Activated gamma-delta T cell treated with Interleukin-2 at 50 U/mL for 16 hours (primary cell): ENCODE measurements around the gene JKAMP.

Source experiments
- DNase-seq: peaks from one replicate; pipeline ENCODE4 v3.0.0-alpha.2; 2020

JKAMP gene

DNA sequence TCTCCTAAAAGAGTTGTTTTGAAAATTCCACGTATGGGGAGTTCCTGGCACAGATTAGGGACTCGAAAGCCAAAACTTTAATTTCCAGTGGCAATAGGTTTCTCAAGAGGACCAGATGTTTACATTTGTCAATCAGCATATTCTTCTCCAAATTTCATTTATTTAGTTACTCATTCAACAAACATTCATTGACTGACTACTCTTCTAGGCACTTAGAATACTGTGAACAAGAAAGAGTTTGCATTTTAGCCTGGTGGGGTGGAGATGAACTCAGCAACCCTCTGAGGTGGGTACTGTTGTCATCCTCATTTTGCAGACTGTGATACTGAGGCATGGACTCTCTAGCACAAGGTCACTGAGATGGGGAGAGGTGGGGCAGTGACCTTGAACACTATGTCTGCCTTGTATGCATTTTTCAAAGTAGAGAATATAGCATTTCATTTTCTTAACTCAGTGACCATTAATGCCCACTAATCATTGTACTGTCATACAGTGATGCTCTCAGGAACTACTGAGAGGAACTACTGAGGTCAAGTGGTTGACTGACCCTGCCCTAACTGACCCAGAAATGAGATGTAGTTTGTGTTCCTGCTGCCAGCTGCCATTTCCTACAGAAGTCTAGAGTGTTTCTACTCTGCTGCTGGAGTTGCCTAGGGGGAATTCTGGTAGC lies 2.3 kb upstream of the JKAMP start:
- no peak for DNase-seq

DNA sequence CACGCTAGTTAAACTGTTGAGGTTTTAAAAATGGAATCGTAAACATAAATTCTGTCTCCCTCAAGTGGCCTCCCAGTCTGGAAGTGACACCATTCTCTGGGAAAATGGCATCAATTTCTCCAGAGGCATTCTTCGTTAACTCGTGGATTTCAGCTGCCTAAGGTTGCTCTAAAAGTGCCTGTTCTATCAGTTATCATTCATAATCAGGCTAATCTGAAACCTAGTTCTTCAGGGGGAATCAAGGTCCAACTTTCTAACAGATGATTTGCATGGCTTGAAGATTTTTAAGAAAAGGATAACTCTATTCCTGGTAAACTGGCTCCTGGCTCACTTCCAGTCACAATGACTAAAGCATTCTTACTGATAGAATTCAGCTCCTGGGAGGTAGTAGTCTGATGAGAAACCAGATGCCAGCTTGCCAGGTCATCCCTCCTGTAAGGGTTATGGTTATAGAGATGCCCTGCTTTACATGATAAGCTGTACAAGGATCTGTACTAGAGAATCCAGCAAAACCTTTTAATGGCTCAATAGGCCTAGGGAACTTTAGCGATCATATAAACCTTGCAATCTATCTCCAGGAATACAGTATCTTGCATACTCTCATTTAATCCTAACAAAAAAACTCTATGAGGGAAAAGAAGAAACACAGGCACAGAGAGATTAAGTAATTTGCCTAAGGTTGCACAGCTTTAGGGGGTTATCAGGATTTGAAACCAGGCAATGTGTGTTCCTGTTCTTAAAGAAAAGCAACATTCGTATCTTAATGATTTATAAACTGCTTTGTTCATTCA lies 1.6 kb upstream of the JKAMP start:
- no peak for DNase-seq

DNA sequence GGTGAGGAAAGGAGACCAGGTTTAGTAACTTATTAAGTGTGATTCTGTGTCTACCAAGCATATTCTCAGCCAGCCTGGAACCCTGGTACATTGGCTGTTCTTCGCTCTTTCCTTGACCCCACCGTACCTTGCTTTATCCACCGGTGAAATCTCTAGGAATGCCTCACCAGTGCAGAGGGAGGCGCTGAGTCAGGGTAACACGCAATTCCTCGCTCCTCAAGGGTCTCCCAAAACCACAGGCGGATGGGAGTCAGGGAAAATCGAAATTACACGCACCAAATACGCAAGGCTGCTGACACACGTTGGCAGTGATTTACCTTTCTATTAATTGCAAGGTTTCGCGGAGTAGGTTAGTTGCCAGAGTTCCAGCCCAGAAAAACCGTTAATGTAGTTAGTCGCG lies 954 bp upstream of the JKAMP start:
- DNase-seq = no peak

DNA sequence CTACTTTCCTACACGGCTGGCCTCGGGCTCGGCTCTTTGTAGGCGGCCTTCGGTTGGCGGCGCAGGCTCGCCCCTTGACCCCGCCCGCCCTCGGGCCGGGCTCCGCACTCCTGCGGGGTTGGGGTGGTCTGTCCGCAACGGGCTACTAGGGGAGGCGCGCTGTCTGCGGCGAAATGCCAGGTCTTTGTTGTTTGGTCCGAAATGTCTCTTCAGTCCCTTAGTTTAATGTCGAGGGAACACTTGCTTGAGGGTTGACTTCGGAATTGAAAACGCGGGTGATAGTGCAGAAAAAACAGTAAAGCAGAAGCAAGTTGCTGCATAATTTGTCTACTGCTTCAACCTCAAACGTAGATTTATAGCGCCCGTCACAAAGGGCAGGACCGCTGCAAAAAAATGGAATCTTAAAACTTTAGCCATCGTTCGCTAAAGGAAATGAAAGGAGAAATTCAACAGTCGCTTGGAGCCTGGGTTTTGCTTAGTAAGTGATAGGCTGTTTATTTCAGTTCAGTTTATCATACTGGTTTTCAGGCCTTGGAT lies 390 bp downstream of the JKAMP start:
- peak; percentile 3 for DNase-seq

DNA sequence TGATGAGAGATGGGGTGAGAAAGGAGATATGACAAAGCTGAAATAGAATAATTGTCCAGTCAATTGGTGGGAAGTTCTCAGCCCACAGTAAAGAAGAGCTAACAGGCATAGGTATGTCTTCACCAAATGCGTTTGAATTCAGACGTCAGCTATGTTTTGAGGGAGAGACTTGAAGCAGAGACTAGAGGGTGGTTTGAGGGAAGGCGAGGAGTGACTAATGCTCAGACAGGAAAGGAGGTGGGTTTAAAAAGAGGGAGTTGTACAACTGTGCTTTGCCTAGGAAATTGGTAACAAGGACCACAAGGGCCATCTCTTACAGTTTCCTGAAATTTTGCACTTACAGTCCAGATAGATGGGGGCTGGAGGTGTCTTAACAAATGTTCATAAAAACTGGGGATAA lies 6.4 kb downstream of the JKAMP start:
- no peak for DNase-seq

DNA sequence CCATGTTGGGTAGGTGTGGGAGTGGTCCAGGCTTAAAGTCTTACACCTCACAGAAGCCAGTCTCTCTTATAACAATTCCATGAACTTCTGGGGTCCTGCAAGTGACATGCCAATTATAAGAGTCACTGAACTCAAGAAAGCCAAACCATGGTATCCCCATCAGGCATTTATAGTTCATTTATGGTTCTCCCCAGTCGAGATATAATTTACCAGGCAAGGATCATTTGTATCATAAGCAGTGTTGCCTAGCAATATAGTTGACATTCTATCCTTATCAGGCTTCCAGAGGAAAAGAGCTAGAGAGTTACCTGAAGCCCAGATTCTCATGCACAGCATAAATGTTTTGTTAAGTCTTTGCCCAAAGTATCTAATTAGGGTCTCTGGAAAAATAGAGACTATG lies 8.1 kb downstream of the JKAMP start:
- DNase-seq = no peak

DNA sequence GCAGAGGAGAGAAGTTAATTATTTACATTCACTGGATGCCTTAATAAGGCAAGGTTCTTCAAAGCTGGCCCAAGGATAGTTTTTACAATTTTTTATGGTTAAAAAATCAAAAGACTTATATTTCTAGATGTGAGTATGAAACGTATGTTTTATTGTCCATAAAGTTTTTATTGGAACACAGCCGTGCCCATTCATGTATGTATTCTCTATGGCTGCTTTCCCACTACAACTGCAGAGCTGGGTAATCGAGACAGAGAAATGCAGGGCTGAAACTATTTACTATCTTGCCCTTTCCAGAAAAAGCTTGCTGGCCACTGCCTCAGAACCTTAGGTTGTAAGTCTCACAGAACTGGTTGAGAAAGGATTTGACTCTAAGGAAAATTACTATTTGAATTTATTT lies 16.4 kb downstream of the JKAMP start:
- no peak for DNase-seq

DNA sequence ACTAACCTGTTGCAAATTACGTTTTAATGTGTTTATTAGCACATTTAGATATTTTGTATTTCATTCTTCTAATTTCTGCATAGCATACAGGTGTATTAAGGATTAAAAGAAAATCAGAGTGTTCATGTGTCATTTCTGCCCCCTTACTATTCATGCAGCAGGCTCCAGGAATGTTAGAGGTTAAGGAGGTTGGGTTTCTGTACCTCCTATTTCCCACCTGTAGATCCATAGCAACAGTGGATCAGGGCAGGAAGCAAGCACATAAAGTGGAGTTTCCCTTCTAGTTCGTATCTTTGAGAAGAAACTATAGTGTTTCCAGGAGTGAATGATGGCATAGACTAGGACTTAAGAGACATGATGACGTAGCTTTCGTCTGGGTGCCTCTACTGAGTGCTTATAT lies 18.9 kb downstream of the JKAMP start:
- DNase-seq = no peak

DNA sequence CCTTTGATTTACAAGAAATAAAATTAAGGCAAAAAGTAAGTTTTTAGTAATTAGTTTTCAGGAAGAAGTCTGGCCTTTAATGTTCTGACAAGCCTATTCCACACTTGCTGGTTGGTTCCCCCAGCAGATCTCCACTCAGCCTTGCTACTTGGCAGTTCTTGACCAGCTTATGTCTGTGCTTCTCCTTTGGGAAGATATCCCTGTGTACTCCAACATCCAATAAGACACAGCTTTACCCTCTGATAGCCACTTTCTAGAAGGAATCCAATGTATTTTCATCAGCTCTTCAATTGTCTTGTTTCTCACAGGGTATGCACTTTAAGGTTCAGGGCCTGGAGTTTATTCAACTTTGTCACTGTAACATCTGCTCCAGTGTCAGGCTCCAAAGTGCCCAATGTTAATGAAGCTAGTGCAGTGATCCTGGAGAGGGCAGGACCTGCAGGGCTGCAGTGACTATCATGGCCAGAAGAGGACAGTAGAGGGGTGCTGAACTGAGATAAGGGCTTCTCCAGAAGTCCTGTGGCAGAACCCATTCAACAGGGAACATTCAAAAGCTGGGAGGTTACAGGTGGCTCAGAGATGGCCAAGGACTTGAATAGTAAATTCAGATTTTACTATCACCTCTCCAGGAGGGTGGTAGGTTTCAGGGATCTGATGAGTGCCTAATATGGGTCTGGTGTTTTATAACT lies 22.9 kb downstream of the JKAMP start:
- DNase-seq = peak; percentile 14

DNA sequence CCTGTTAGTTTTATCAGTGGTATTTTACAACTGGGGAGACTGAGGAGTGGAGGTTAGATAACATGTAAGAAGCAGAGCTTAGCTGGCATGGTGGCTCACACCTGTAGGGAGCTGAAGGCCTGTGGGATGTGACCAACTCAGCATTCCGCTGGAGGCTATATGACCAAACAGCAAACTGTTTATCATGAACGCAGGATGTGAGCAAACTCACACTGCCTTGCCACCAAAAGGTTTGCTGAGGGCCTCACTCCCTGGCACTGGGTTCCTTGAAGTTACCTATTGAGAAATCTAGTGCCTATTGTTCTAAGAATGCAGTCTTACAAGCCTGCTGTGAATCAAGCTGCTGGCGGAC lies 23.4 kb downstream of the JKAMP start:
- DNase-seq = no peak

DNA sequence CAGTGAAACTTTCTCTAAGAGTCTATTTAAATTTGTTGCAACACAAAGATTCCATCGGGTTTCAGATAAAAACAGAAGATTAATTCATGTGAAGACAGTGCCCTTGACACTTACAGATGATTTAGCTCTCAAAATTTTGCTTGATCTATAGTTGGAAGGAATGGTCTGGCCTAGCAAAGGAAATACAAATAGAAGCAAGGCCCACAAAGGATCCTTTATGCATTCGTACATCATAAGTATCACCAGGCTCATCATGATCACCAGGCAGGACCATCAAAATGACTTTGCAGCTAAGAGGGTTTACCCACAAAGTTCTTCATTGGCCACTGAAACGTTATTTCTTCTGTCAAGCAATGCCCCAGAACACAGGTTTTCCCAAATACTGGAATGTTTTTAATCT lies 24.8 kb downstream of the JKAMP start:
- no peak for DNase-seq

DNA sequence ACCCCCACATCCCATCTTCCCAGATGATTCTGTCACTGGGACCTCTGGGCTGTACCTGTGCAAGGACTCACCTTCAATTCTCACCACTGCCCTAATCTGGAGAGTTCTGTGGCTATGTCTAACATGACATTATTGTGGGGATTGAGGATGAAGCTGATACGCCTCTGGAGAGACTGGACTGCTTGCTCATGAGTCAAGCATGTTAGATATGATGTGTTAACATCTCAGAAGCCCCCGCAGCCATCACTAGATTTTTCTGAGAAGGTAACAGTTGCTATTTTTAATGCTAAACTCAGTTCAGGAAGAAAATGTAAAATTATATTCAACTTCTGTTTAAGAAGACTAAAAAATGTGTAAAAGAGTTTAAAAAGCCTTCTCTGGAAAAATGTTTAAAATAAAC lies 25.7 kb downstream of the JKAMP start:
- DNase-seq = no peak

DNA sequence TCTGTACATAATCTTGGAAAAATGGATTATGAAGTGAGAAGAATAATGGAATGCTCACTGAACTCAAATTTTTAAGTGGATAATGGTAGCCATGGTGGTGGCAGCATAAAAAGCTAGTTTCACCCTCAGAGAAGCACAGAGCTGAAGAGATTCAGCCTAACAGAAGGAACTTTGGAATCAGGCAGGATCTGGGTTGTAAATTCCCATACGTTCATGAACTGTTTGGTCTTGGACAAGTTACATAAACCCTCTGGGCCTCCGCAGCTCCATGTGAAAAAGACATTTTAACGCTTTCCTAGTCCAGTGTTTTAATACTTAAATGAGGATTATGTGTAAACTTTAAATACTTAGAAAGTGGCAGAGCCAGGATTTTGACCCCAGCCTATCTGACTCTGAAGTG lies 26.6 kb downstream of the JKAMP start:
- no peak for DNase-seq

DNA sequence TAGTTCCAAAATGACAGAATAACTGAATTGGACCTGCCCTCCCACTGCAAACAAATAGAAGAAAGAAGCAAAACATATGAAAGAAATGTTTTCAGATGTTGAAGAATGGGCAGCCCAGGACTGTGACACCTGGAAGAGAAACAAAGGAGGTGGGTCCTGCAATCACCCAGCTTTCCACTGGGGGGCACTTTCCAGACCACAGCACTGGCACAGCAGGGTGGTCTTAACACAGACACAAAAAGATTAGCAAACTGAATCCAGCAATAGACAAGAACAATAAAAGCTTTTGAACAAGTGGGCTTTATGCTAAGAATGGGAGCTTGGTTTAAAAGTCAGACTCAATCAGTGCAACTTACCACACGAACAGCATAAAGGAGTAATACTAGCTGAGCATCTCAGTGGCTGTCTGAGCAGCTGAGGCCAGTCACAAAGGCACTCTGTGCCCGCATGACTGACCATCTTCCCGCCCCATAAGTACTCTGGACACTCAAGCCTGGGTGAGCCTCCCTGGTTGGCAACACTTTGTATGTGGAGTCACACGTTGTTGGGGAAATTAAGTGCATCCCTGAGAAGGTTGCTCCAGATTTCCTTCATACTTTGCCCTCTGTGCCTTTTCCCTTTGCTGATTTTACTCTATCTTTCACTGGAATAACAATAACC lies 27.7 kb downstream of the JKAMP start:
- DNase-seq = no peak

DNA sequence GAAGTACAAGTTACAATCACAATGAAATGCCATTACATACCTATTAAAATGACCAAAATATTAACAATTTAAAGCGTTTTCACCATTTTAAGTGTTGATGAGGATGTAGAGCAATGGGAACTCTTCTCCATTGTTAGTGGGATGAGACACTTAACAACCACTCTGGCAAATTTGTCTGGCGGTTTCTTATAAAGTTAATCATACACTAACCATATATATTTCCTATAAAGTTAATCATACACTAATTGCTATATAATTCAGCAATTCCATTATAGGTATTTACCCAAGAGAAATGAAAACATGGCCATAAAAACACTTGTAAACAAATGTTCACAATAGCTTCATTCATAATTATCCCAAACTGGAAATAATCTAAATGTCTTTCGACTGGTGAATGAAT lies 35.9 kb downstream of the JKAMP start:
- DNase-seq = no peak

DNA sequence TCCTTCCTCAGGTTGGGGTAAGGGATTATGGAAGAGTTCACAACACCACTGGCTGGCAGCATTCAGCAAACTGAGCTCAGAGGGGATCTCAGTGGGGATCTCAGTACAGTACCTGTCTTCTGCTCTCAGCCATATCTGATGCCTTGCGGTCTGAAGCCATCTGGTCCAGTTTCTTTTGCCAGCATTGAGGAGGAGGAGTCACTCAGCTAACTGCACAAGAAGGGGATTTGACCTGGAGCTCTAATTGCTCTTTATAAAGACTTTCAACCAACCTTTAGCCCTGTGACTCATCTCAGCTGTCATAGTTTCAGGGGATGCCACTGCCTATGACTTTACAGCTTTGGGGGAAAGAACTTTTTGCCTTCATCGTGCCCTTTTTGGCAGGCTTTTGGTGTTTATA lies 44.9 kb downstream of the JKAMP start:
- no peak for DNase-seq

DNA sequence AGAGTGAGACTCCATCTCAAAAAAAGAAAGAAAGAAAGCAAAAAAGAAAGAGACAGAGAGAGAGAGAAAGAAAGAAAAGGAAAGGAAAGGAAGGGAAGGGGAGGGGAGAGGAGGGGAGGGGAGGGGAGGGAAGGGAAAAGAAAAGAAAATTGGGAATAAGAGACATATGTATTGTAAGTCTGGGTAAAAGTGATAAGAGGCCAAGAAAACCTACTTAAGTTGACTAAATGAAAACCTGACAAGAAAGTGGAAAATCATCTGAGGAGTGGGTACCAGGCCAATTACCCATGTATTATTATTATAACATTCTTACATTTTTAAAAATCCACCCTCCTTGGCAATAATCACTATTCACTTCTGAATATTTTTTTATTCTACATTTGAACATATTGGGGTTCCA lies 46.0 kb downstream of the JKAMP start:
- DNase-seq = no peak

DNA sequence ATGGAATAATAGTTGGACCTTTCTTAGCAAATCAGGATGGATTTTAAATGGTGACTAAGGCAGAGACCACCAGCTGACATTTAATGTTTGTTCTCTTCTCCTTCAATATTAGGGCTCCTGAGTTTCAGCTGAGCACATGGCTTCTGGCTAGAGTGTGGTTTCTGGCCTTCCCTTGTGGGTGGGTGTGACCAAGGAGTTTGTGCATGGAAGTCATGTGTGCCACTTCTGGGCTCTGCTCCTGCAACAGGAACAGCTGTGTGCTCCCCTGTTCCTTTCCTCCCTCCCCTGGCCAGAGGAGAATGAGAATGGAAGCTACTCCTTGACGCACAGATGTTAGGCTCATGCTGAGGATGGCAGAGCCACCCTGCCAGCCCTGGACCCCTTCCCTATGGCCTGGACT lies 48.1 kb downstream of the JKAMP start:
- no peak for DNase-seq

DNA sequence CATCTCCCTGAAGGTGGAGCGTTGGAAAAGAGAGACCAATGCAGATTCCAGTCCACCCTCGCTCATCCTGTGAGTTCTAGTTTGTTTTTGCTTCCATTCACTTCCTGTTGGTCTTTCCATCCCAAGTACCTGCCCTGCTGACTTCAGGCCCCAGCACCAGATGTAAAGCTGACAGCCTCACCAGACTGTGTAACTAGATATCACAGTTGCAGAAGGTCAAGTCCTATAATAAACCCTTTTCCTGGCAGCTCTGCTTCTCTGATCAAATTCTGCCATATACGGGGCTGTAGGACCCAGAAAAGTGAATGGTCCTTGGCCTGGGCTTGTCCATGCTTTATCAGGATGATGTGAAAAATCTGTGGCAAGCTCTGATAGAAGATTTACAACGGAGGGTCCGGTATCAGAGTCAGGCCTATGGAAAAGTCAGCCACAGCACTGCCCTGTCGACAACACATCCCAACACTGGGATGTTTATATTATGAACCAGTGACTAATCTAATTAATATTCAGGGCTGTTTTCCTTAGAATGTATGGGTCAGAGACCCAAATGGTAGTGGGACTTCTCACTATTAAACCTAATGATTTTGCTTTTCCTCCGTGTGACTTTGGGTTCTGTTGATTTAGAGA lies 50.2 kb downstream of the JKAMP start:
- no peak for DNase-seq

DNA sequence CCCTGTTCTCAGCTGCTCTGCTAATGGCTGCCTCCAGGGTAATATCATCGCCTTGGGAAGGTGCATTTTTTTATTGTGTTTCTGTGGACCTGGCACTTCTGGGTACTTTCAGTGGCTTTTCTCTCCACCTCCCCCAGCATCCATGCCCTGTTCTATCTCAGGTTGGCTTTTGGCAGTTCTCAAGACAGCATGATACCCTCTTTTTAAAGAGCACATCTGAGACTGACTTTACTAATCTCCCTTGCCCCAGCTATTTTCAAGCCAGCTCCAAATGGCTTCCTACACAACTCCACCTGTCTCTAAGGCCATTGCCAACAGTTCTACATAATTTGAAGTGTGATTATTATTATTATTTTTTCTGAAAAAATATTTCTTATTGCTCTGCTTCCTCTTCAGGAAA lies 53.2 kb downstream of the JKAMP start:
- no peak for DNase-seq

DNA sequence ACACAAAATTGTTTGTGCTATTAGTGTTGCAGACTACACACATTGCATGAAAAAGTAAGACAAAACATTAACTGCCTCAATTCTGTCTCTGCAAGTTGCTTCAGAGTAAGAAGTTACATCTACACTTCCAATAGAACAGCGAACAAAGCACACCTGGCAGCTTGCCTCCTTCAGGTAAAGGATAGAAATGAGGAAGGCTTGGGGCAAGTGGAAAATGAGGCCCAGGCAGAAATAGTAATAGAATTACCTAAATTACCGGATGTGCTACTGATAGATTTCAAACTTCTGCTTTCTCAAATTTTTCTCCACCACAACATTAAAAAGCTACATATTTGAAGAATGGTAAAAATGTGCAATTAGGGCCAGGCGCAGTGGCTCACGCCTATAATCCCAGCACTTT lies 54.6 kb downstream of the JKAMP start:
- DNase-seq = no peak

DNA sequence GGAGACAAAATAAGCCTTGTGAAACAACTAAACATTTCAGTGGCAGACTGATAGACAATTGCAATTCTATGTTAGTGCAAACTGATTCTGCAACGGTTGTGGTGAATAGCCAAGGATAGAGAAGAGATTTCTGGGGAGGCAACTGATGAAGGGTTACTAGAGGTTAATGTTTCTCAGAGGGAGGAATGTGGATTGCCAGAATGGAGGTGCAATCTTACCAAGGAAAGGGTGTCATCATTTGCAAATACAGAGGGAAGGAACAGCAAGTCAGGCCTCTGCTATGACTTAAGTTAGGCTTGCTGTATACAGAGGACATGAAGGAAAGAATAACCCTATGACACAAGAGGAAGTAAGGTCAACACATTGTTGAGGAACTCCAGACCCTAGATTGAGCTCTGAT lies 56.5 kb downstream of the JKAMP start:
- no peak for DNase-seq

DNA sequence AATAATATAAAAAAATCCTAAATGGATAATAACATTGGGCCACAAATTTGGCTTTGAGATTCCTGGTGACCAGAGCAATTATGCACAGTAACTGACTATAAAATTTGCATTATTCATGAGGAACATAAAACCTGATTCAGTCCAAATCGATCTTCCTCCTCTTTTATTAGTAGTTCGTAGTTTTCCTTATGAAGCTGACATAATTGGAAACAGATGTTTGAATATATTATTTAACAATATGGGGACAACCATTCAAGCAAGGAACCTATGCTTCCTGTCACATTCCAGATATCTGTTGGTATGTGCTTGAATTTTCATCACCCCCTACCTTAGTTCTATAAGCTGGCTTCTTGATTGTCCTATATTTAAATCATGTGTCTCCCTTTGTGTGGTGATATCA lies 57.4 kb downstream of the JKAMP start:
- DNase-seq = no peak
